Measurements from ENCODE around the gene PCED1B. TPM values are rescaled to one million over a fixed set of nuclear protein-coding genes. Genes with fewer than 3 reads are reported as not detected.
A peak's percentile ranks its signal among the peaks of the same experiment; 100 is the strongest.

Gene PCED1B
- total and polyA plus RNA-seq, 2 donors (not counting 1 experiment from before 2014, with no cell fraction given): 0.33 to 0.83 TPM

DNA sequence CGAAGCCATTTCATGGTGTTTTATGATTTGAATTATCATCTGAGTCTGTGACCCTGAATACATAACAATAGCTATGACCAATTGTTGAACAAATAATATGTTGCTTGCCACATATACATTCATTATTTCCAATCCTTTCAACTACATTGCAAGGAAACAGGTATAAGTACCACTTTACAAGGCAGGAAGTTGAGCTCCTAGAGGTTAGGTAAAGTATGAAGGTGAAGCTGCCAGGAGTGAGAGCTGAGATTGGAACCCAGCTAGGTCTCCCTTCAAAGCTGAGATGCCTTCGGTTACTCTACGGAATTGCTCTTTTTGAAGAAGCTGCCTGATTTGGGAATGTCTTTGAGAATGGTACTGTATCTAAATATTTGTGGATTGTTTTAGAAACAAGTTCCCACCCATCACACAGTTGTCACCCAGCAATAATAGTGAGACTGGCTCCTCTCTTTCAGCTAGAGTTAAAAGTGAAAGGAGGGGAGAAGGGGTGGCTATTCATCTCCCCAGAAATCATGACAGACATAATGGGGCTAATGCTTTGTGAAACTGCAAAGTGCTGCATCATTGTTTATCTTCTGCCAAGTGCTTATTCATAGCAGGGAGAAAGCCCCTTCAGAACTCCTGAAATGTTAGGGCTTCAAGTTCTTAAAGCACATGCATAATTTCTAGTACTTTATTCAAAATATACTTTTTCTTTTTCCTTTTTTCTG is 76.2 kb downstream of the PCED1B start:
- Histone ChIP-seq H3K27me3 (ENCODE audit: control insufficient read depth, insufficient read depth, low read length) (no peaks in the 10 kb centered on the region), H3K9me3 (ENCODE audit: control insufficient read depth, insufficient read depth, low read depth, low read length) (no peaks in the 10 kb centered on the region), H3K4me1 (ENCODE audit: control insufficient read depth, extremely low read depth, insufficient read depth, low read length) (peaks cover 6% of the 10 kb centered on the region), H3K4me3 (replicated peaks in 1 of 4; ENCODE audit: control extremely low read depth in 1 of 4, insufficient read depth in 1 of 4, low read depth in 3 of 4, low read length in 4 of 4) (no peak overlapping the region), H2AFZ (ENCODE audit: low read length) (peak overlapping the region; percentile 24), H3K4me2 (ENCODE audit: extremely low read depth, insufficient read depth, low read length) (peak overlapping the region; percentile 21), H3K36me3 (ENCODE audit: control insufficient read depth, insufficient read depth, low read length) (no peaks in the 10 kb centered on the region), H4K20me1 (ENCODE audit: control insufficient read depth, extremely low read depth, insufficient read depth, low read length) (no peaks in the 10 kb centered on the region), H3K27ac (ENCODE audit: insufficient read depth, low read length) (no peak overlapping the region), H3K79me2 (ENCODE audit: control insufficient read depth, insufficient read depth, low read length) (no peaks in the 10 kb centered on the region), H3K9ac (ENCODE audit: insufficient read depth, low read length) (no peak overlapping the region)
- TF ChIP-seq EZH2 (IDR thresholded peaks at IDR 0.05; ENCODE audit: low read length, missing control alignments) (no peak), CTCF (conservative IDR thresholded peaks at IDR 0.05 in 1 of 2, IDR thresholded peaks at IDR 0.05 in 1 of 2; ENCODE audit: low read depth in 1 of 2, low read length in 2 of 2) (no peak)
- peak; percentile 25 to 56 for DNase-seq (ENCODE audit: low read depth in 2 of 2)

- no peak overlapping the region for H2AFZ ChIP-seq (ENCODE audit: low read length)
- no peak overlapping the region for H3K4me2 ChIP-seq (ENCODE audit: extremely low read depth, insufficient read depth, low read length)
- H3K27me3 ChIP-seq (ENCODE audit: control insufficient read depth, insufficient read depth, low read length): no peaks in the 10 kb centered on the region
- H3K36me3 ChIP-seq (ENCODE audit: control insufficient read depth, insufficient read depth, low read length): no peaks in the 10 kb centered on the region
- H3K79me2 ChIP-seq (ENCODE audit: control insufficient read depth, insufficient read depth, low read length): no peaks in the 10 kb centered on the region
- no peak overlapping the region for H3K27ac ChIP-seq (ENCODE audit: insufficient read depth, low read length)
- H4K20me1 ChIP-seq (ENCODE audit: control insufficient read depth, extremely low read depth, insufficient read depth, low read length): no peaks in the 10 kb centered on the region
- H3K9ac ChIP-seq (ENCODE audit: insufficient read depth, low read length): no peak overlapping the region
- peaks cover 6% of the 10 kb centered on the region for H3K4me1 ChIP-seq (ENCODE audit: control insufficient read depth, extremely low read depth, insufficient read depth, low read length)
- DNase-seq (ENCODE audit: low read depth in 2 of 2): peak; percentile 24 to 51
- no peaks in the 10 kb centered on the region for H3K9me3 ChIP-seq (ENCODE audit: control insufficient read depth, insufficient read depth, low read depth, low read length)
- H3K4me3 ChIP-seq (replicated peaks in 1 of 4; ENCODE audit: control extremely low read depth in 1 of 4, insufficient read depth in 1 of 4, low read depth in 3 of 4, low read length in 4 of 4): no peak overlapping the region
- no peak for TF ChIP-seq EZH2 (IDR thresholded peaks at IDR 0.05; ENCODE audit: low read length, missing control alignments)
- TF ChIP-seq CTCF (conservative IDR thresholded peaks at IDR 0.05 in 1 of 2, IDR thresholded peaks at IDR 0.05 in 1 of 2; ENCODE audit: low read depth in 1 of 2, low read length in 2 of 2): no peak
Observed at GRCh38 chr12:47156167-47156736, 76.8 kb downstream of the PCED1B start.

- Histone ChIP-seq H3K27ac (ENCODE audit: insufficient read depth, low read length) (no peak overlapping the region), H3K79me2 (ENCODE audit: control insufficient read depth, insufficient read depth, low read length) (no peaks in the 10 kb centered on the region), H3K4me3 (replicated peaks in 1 of 4; ENCODE audit: control extremely low read depth in 1 of 4, insufficient read depth in 1 of 4, low read depth in 3 of 4, low read length in 4 of 4) (no peak overlapping the region), H3K27me3 (ENCODE audit: control insufficient read depth, insufficient read depth, low read length) (no peaks in the 10 kb centered on the region), H3K9ac (ENCODE audit: insufficient read depth, low read length) (no peak overlapping the region), H3K4me1 (ENCODE audit: control insufficient read depth, extremely low read depth, insufficient read depth, low read length) (peaks cover 6% of the 10 kb centered on the region), H3K4me2 (ENCODE audit: extremely low read depth, insufficient read depth, low read length) (no peak overlapping the region), H3K9me3 (ENCODE audit: control insufficient read depth, insufficient read depth, low read depth, low read length) (no peaks in the 10 kb centered on the region), H2AFZ (ENCODE audit: low read length) (no peak overlapping the region), H4K20me1 (ENCODE audit: control insufficient read depth, extremely low read depth, insufficient read depth, low read length) (no peaks in the 10 kb centered on the region), H3K36me3 (ENCODE audit: control insufficient read depth, insufficient read depth, low read length) (no peaks in the 10 kb centered on the region)
- DNase-seq (ENCODE audit: low read depth in 2 of 2): peak in 1 of 2 donors; percentile 27
- no peak for TF ChIP-seq EZH2 (IDR thresholded peaks at IDR 0.05; ENCODE audit: low read length, missing control alignments)
- TF ChIP-seq CTCF (conservative IDR thresholded peaks at IDR 0.05 in 1 of 2, IDR thresholded peaks at IDR 0.05 in 1 of 2; ENCODE audit: low read depth in 1 of 2, low read length in 2 of 2): no peak
Observed at GRCh38 chr12:47158792-47159191, 79.4 kb downstream of the PCED1B start.

All from fibroblast of lung (primary cell).